ENCODE data around the gene TBC1D14. TPM values are rescaled to one million over a fixed set of nuclear protein-coding genes. Genes with fewer than 3 reads are reported as not detected.
"Not testable (repeated sequence)": the region's sequence is repeated elsewhere in the genome, so short reads cannot be mapped to it uniquely, and the experiment has no call there.

Gene TBC1D14
- polyA plus RNA-seq, 2 donors = 13.4 to 23.2 TPM

GRCh38 chr4:7073526-7074390 lies 164.1 kb downstream of the TBC1D14 start:
- H3K27me3 ChIP-seq (ENCODE audit: control insufficient read depth in 1 of 2, insufficient read depth in 2 of 2, low read length in 2 of 2) = no peaks in the 10 kb centered on the region
- no peak overlapping the region for H3K4me3 ChIP-seq (ENCODE audit: low read depth in 1 of 2, low read length in 2 of 2)
- no peaks in the 10 kb centered on the region for H3K9me3 ChIP-seq (ENCODE audit: control insufficient read depth in 2 of 2, insufficient read depth in 1 of 2, low read depth in 1 of 2, low read length in 1 of 2)
- H3K36me3 ChIP-seq (ENCODE audit: control insufficient read depth in 2 of 2, insufficient read depth in 2 of 2, low read length in 1 of 2) = no peaks in the 10 kb centered on the region
- peaks cover 0 to 11% of the 10 kb centered on the region in 2 donors for H3K4me1 ChIP-seq (ENCODE audit: control insufficient read depth in 2 of 2, insufficient read depth in 2 of 2, low read length in 1 of 2)
- no peak overlapping the region for H3K27ac ChIP-seq (ENCODE audit: low read depth in 2 of 2, low read length in 1 of 2)
- 72 to 74% methylated on average over 18 of the region's 18 CpGs for WGBS, 2 donors

GRCh38 chr4:7074426-7074825 lies 164.8 kb downstream of the TBC1D14 start:
- WGBS, 2 donors = 71% methylated on average over 9 of the region's 9 CpGs
- no peaks in the 10 kb centered on the region for H3K27me3 ChIP-seq (ENCODE audit: control insufficient read depth in 1 of 2, insufficient read depth in 2 of 2, low read length in 2 of 2)
- no peak overlapping the region for H3K4me3 ChIP-seq (ENCODE audit: low read depth in 1 of 2, low read length in 2 of 2)
- no peaks in the 10 kb centered on the region for H3K9me3 ChIP-seq (ENCODE audit: control insufficient read depth in 2 of 2, insufficient read depth in 1 of 2, low read depth in 1 of 2, low read length in 1 of 2)
- no peak overlapping the region for H3K27ac ChIP-seq (ENCODE audit: low read depth in 2 of 2, low read length in 1 of 2)
- peaks cover 0 to 10% of the 10 kb centered on the region in 2 donors for H3K4me1 ChIP-seq (ENCODE audit: control insufficient read depth in 2 of 2, insufficient read depth in 2 of 2, low read length in 1 of 2)
- H3K36me3 ChIP-seq (ENCODE audit: control insufficient read depth in 2 of 2, insufficient read depth in 2 of 2, low read length in 1 of 2) = no peaks in the 10 kb centered on the region

- Histone ChIP-seq H3K27ac (ENCODE audit: low read depth in 2 of 2, low read length in 1 of 2) (no peak overlapping the region), H3K27me3 (ENCODE audit: control insufficient read depth in 1 of 2, insufficient read depth in 2 of 2, low read length in 2 of 2) (no peaks in the 10 kb centered on the region), H3K36me3 (ENCODE audit: control insufficient read depth in 2 of 2, insufficient read depth in 2 of 2, low read length in 1 of 2) (no peaks in the 10 kb centered on the region), H3K4me3 (ENCODE audit: low read depth in 1 of 2, low read length in 2 of 2) (no peak overlapping the region), H3K9me3 (ENCODE audit: control insufficient read depth in 2 of 2, insufficient read depth in 1 of 2, low read depth in 1 of 2, low read length in 1 of 2) (no peaks in the 10 kb centered on the region), H3K4me1 (ENCODE audit: control insufficient read depth in 2 of 2, insufficient read depth in 2 of 2, low read length in 1 of 2) (peaks cover 0 to 10% of the 10 kb centered on the region in 2 donors)
- WGBS, 2 donors = 82 to 85% methylated on average over 25 of the region's 25 CpGs
Measured at GRCh38 chr4:7075962-7076695, 166.5 kb downstream of the TBC1D14 start.

GRCh38 chr4:7076696-7077082 lies 167.1 kb downstream of the TBC1D14 start:
- Histone ChIP-seq H3K4me1 (ENCODE audit: control insufficient read depth in 2 of 2, insufficient read depth in 2 of 2, low read length in 1 of 2) (peaks cover 0 to 10% of the 10 kb centered on the region in 2 donors), H3K36me3 (ENCODE audit: control insufficient read depth in 2 of 2, insufficient read depth in 2 of 2, low read length in 1 of 2) (no peaks in the 10 kb centered on the region), H3K9me3 (ENCODE audit: control insufficient read depth in 2 of 2, insufficient read depth in 1 of 2, low read depth in 1 of 2, low read length in 1 of 2) (no peaks in the 10 kb centered on the region), H3K27ac (ENCODE audit: low read depth in 2 of 2, low read length in 1 of 2) (no peak overlapping the region), H3K27me3 (ENCODE audit: control insufficient read depth in 1 of 2, insufficient read depth in 2 of 2, low read length in 2 of 2) (no peaks in the 10 kb centered on the region), H3K4me3 (ENCODE audit: low read depth in 1 of 2, low read length in 2 of 2) (no peak overlapping the region)
- 57 to 64% methylated on average over 6 of the region's 6 CpGs for WGBS, 2 donors

- WGBS, 2 donors = 85 to 92% methylated on average over 12 of the region's 12 CpGs
- Histone ChIP-seq H3K4me1 (ENCODE audit: control insufficient read depth in 2 of 2, insufficient read depth in 2 of 2, low read length in 1 of 2) (peaks cover 0 to 10% of the 10 kb centered on the region in 2 donors), H3K9me3 (ENCODE audit: control insufficient read depth in 2 of 2, insufficient read depth in 1 of 2, low read depth in 1 of 2, low read length in 1 of 2) (no peaks in the 10 kb centered on the region), H3K4me3 (ENCODE audit: low read depth in 1 of 2, low read length in 2 of 2) (no peak overlapping the region), H3K27ac (ENCODE audit: low read depth in 2 of 2, low read length in 1 of 2) (no peak overlapping the region), H3K36me3 (ENCODE audit: control insufficient read depth in 2 of 2, insufficient read depth in 2 of 2, low read length in 1 of 2) (no peaks in the 10 kb centered on the region), H3K27me3 (ENCODE audit: control insufficient read depth in 1 of 2, insufficient read depth in 2 of 2, low read length in 2 of 2) (no peaks in the 10 kb centered on the region)
Measured at GRCh38 chr4:7077371-7077770, 167.7 kb downstream of the TBC1D14 start.

GRCh38 chr4:7078025-7078424 lies 168.4 kb downstream of the TBC1D14 start:
- H3K27me3 ChIP-seq (ENCODE audit: control insufficient read depth in 1 of 2, insufficient read depth in 2 of 2, low read length in 2 of 2) = no peaks in the 10 kb centered on the region
- H3K4me3 ChIP-seq (ENCODE audit: low read depth in 1 of 2, low read length in 2 of 2) = no peak overlapping the region
- 85 to 87% methylated on average over 5 of the region's 5 CpGs for WGBS, 2 donors
- no peaks in the 10 kb centered on the region for H3K9me3 ChIP-seq (ENCODE audit: control insufficient read depth in 2 of 2, insufficient read depth in 1 of 2, low read depth in 1 of 2, low read length in 1 of 2)
- no peak overlapping the region for H3K27ac ChIP-seq (ENCODE audit: low read depth in 2 of 2, low read length in 1 of 2)
- peaks cover 0 to 10% of the 10 kb centered on the region in 2 donors for H3K4me1 ChIP-seq (ENCODE audit: control insufficient read depth in 2 of 2, insufficient read depth in 2 of 2, low read length in 1 of 2)
- H3K36me3 ChIP-seq (ENCODE audit: control insufficient read depth in 2 of 2, insufficient read depth in 2 of 2, low read length in 1 of 2) = no peaks in the 10 kb centered on the region

GRCh38 chr4:7079483-7079882 lies 169.9 kb downstream of the TBC1D14 start:
- not testable (repeated sequence) for H3K36me3 ChIP-seq (ENCODE audit: control insufficient read depth in 2 of 2, insufficient read depth in 2 of 2, low read length in 1 of 2); H3K4me3 ChIP-seq (ENCODE audit: low read depth in 1 of 2, low read length in 2 of 2); H3K4me1 ChIP-seq (ENCODE audit: control insufficient read depth in 2 of 2, insufficient read depth in 2 of 2, low read length in 1 of 2); H3K9me3 ChIP-seq (ENCODE audit: control insufficient read depth in 2 of 2, insufficient read depth in 1 of 2, low read depth in 1 of 2, low read length in 1 of 2); H3K27me3 ChIP-seq (ENCODE audit: control insufficient read depth in 1 of 2, insufficient read depth in 2 of 2, low read length in 2 of 2); H3K27ac ChIP-seq (ENCODE audit: low read depth in 2 of 2, low read length in 1 of 2)

GRCh38 chr4:7079909-7080308 lies 170.3 kb downstream of the TBC1D14 start:
- not testable (repeated sequence) for H3K4me1 ChIP-seq (ENCODE audit: control insufficient read depth in 2 of 2, insufficient read depth in 2 of 2, low read length in 1 of 2); H3K4me3 ChIP-seq (ENCODE audit: low read depth in 1 of 2, low read length in 2 of 2); H3K36me3 ChIP-seq (ENCODE audit: control insufficient read depth in 2 of 2, insufficient read depth in 2 of 2, low read length in 1 of 2); H3K27ac ChIP-seq (ENCODE audit: low read depth in 2 of 2, low read length in 1 of 2); H3K9me3 ChIP-seq (ENCODE audit: control insufficient read depth in 2 of 2, insufficient read depth in 1 of 2, low read depth in 1 of 2, low read length in 1 of 2); H3K27me3 ChIP-seq (ENCODE audit: control insufficient read depth in 1 of 2, insufficient read depth in 2 of 2, low read length in 2 of 2)
- 63 to 69% methylated on average over 2 of the region's 2 CpGs for WGBS, 2 donors

Measured in esophagus (tissue), 2 donors.